GM12801 (cell line): Measurements from ENCODE around the gene RIMBP2.

Experiments used
- TF ChIP-seq, protein P1 (sequence below): IDR thresholded peaks from one replicate; pipeline ENCODE4 v1.5.1; 2011; ENCODE audit warnings: control low read depth; ENCODE audit not compliant: insufficient read length; ENCODE audit errors: extremely low read depth

RIMBP2 gene

DNA sequence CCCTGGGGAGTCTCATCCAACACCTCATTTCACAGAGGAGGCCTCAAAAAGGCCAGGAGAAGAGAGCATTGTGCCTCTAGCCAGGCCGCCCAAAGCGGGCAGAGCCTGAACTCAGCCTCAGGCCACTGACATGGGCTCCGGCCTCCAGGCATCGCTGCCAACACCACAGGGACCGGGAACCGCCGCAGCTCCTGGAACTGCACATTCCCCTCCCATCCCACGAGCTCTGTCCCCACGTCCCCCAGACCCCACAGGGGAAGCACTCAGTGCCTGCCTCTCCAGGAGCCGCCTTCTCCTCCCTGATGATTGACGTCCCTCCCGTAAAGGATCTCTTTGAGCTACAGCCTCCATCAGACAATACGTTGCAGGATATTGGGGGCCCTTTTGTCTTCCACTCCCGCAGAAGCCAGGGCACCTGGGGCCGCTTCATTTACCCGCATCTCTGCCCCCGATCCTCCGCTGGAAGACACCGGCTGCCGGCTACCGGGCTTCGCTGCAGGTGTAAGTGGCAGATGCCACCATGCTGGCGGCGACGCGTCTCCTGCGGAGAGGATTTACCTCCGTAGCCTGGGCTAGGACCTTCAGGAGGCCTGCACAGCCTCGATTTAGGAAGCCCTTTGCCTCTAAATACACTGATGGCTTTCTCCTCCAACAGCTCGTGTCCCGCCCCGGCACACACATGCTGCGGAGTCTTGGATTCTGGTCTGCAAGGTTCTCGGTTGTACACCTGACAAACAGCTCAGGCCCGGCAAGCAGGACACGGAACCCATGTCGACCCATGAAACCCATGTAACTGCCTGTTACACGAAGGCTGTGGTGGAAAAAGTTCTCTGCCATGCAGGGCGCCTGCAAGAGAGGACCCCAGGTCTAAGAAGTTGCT lies 104.8 kb downstream of the RIMBP2 start:
- TF ChIP-seq, protein P1, sequence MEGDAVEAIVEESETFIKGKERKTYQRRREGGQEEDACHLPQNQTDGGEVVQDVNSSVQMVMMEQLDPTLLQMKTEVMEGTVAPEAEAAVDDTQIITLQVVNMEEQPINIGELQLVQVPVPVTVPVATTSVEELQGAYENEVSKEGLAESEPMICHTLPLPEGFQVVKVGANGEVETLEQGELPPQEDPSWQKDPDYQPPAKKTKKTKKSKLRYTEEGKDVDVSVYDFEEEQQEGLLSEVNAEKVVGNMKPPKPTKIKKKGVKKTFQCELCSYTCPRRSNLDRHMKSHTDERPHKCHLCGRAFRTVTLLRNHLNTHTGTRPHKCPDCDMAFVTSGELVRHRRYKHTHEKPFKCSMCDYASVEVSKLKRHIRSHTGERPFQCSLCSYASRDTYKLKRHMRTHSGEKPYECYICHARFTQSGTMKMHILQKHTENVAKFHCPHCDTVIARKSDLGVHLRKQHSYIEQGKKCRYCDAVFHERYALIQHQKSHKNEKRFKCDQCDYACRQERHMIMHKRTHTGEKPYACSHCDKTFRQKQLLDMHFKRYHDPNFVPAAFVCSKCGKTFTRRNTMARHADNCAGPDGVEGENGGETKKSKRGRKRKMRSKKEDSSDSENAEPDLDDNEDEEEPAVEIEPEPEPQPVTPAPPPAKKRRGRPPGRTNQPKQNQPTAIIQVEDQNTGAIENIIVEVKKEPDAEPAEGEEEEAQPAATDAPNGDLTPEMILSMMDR, result no peak

DNA sequence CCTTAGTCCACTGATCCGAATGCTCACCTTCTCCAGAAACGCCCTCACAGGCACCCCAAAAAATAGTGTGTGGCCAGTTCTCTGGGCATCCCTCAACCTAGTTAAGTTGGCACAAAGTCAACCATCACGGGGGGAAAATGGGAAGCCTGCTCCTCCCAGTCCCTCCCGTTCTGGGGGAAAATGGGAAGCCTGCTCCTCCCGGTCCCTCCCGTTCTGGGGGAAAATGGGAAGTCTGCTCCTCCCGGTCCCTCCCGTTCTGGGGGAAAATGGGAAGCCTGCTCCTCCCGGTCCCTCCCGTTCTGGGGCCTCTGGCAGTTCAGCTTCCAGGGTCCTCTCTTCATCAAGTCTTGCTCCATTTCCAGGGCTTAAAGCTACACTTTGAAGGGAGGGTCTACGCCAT lies 106.1 kb downstream of the RIMBP2 start:
- TF ChIP-seq, protein P1, result no peak

DNA sequence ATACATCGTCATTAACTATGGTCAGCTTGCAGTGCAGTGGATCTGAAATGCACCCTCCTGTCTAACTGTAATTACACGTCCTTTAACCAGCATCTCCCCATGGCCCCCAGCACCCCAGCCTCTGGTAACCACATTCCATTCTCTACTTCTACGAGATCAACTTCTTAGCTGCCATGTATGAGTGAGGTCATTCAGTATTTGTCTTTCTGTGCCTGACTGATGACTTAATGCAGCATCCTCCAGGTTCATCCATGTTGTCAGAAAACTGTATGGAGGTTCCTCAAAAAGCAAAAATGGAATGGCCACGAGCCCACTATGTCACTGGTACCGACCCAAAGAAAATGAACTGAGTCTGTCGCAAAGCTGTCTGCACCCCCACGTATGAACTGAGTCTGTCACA lies 107.3 kb downstream of the RIMBP2 start:
- TF ChIP-seq, protein P1, result no peak

DNA sequence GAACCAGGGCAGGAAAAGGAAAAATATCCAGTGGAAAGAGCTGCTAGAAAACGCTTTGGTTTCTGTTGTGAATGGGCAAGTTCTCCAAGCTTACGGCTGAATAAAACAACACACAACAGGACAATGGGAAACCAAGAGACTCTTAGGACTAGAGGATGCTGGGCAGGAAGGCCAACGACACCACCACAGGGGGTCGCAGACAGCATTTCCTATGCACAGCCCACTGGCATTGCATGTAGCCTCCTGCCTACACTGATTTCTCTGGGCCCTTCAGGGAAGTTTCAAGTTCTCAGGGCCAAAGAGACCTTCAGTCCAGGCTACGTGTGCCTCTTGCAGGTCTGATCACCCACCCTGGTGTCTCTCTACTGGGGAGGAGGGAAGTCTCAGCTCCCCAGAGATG lies 108.0 kb downstream of the RIMBP2 start:
- TF ChIP-seq, protein P1, result no peak

DNA sequence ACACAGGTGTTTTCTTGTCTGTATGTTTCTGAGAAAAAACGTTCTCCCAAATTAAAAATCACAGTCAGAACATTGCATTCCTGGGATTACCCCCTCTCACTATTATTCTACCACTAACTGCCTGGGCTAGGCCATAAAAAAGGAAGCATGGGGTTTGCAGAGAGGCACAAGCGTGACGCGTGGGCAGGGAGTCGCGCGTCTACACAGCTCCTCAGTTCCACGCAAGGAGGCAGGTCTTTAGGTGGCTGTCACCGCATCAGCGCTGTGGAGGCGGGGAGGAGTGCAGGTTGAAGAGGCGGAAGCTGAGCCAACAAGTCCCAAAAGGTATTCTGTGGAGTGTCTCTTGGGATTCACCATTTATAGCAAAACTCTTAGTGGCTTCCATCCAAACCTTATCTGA lies 109.9 kb downstream of the RIMBP2 start:
- TF ChIP-seq, protein P1, result no peak

DNA sequence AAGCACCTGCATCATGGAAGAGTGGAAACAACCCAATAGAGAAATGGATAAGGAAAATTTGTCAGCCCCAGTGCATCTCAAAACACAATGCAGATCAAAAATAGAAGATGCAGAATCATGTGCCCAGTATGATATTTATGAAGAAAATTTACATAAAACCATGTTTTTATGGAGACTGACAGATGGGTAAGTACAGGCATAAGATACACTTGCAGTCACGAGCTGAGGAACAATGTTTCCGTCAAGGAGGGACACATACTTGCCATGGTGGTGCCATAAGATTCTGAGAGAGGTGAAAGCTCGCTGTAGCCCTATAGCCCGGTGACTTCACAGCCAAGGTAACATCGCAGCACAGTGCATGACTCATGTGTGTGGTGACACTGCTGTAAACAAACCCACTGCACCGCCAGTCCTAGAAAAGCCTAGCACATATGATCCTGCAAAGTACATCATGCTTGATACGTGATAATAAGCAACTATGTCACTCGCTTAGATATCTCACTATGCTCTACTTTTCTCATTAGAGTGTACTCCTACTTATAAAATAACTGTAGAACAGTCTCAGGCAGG lies 112.6 kb downstream of the RIMBP2 start:
- TF ChIP-seq, protein P1, result no peak

DNA sequence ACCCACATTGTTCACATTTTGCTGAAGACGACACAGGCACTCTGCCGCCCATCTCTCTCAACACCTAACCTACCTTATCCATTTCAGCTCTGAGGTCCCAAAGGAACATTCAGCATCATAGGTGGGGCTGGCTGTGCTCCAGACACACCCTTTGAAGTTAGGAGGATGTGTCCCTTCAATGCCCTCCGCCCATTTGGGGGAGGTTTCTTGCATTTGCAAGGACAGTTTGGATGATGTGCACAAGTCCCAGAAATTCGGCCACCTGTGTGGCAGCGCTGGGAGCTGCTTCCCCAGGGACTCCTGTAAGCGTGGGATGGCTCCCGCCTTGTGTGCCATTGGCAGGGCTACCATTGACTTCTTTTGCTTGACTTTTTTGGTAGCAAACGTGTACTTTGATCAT lies 113.8 kb downstream of the RIMBP2 start:
- TF ChIP-seq, protein P1, result no peak
